Midbrain (tissue), 1 donor: ENCODE measurements around the gene MARK3.

ENCODE experiments used
- DNase-seq: peaks from one replicate; lab custom pipeline; 2025; lab: John Stamatoyannopoulos, UW

The MARK3 gene

GRCh38 chr14:103526914-103527248 is 141.7 kb downstream of the MARK3 start:
- DNase-seq: no peak

GRCh38 chr14:103527408-103528145 is 142.4 kb downstream of the MARK3 start:
- no peak for DNase-seq

- DNase-seq: no peak
Observed at GRCh38 chr14:103528146-103528586, 143.0 kb downstream of the MARK3 start.

DNA sequence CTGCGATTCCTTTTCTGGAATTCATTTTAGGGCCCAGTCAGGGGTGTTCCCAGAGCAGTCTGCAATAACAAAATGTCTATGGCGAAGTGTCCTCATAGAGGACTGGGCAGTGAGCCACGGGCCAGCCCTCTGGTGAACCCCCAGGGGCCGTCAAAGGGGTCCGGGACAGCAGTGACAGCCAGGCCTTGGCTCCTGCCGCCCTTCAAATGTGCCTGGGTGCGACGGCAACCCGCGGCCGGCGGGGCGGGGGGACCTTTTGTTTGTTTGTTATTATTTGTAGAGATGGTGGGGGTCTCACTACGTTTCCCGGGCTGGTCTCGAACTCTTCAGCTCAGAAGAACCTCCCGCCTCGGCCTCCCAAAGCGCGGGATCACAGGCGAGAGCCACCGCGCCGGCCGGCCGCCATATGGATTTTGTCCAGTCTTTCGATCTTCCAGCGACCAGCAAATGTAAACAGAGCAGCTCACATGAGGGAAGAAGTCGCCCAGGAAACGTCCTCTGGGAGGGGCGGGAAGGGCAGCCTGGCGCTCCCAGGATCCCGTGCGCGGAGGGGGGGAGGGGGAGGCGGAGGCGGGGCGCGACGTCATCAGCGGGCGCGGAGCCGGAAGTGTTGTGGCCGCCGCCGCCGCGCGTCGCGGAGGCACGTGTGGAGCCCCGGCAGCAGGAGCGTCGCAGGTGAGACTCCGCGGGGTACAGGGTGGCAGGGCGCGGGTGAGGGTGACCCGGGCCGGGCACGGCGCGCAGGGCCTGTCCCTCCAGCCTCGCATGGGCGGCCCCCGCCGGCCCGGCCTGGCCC is 143.6 kb downstream of the MARK3 start, which contains the start of gene TRMT61A:
Gene TRMT61A, plus strand, starts transcription at position 610 of the 796 bp plus-strand sequence. CDS start 783 bp downstream, outside the sequence.
- DNase-seq: peak; percentile 92

- DNase-seq: no peak
Observed at GRCh38 chr14:103529383-103530365, 144.5 kb downstream of the MARK3 start.

GRCh38 chr14:103530390-103530789 is 145.2 kb downstream of the MARK3 start:
- DNase-seq: no peak

GRCh38 chr14:103530831-103531230 is 145.6 kb downstream of the MARK3 start:
- DNase-seq: no peak

GRCh38 chr14:103531421-103532215 is 146.4 kb downstream of the MARK3 start:
- no peak for DNase-seq

- DNase-seq: no peak
Observed at GRCh38 chr14:103532216-103533136, 147.3 kb downstream of the MARK3 start.

DNA sequence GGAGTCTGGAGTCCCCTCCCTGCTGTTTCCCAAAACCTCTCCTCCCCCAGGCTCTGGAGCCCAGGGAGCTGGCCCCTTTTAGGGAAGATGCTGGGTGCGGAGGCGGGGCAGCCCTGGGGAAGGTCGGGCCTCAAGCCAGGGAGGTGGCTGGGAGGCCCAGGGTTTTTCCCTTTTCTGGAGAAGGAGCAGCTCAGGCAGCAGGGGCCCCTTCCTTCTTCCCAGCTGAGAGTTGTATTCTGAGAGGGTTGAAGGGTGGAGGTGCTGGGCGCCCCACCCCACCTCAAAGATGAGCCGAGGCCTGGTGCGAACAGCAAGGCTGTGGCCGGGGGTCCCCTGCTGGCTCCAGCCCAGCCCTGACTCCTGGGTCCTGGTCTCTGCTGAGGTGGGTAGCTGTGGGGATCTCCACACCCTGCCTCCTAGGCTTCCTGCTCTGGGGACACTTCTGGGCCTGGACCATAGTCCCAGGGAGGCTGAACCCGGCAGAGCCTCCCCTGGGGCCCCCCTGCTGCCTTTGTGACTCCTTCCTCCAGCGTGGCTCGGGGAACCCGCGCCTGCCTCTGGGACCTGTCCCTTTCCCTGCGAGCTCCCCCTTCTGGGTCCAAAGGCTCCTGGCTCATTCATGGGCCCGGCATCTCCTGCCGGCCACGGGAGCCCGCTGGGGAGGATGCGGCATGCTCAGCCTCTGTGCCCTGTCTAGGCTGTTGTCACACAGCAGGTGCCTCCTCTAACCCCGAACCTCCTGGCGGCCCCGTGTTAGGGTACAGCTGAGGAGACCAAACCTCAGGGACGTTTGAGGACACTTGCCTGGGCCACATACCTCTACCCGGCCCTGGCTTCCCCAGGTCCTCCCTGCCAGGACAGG is 148.2 kb downstream of the MARK3 start:
- DNase-seq: no peak

DNA sequence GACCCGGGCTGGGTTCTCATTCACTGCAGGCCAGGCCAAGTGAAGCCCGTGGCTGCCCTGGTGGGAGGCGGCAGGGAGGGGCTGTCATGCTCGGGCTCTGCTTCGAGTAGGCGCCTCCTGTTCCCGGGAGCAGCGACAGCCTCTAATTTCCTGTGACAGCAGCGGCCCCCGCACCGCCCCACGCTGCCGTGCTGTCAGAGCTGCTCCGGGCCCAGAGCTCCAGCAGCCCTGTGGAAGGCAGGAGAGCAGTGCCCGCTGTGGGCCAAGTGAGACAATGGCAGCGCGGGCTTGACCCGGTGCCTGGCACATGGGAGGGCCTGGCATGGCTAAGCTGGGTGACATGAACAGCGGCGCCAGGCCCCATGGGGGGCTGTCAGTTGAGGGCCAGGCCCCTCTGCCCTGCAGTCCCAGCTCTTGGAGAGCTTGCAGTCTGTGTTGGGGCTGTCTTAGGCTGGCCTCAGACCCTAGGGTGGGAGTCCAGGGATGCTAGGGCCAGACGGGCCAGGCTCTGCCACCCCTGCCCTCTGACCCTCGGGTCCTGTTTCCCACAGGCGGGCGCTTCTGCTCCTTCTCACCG is 148.9 kb downstream of the MARK3 start:
- no peak for DNase-seq

GRCh38 chr14:103534576-103535061 is 149.4 kb downstream of the MARK3 start:
- no peak for DNase-seq

- DNase-seq: no peak
Observed at GRCh38 chr14:103535081-103535890, 150.1 kb downstream of the MARK3 start.

DNA sequence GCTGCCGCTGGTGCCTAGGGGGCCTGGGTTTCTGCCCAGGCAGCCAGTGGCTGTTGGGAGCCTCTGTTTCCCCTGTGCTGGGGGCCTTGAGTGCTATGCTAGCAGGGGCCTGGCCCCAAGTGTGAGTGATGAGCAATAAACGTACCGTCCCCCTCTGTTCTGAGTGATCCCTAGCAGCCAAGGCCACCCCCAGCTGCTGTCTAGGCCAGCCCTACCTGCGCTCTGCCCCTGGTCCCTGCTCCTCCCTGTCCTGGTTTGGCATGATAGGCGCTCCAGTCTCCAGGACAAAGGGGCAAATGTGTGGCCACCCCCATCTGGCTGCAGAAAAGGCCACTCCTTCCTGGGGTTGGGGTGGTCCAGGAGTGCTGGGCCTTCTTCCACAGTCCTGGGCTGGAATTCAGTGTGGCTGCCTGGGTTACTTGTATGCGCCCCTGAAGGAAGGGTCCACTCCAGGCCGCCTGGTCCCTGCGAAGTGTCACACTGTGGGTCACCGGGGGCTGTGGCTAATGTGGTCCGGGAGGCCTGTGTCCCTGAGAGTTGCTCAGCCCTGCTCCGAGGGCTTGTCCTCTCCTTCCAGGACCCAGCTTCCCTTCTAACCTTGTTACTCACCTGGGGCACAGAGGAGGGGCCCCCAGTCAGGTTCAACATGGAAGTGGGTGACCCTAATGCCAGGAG is 150.8 kb downstream of the MARK3 start:
- no peak for DNase-seq

DNA sequence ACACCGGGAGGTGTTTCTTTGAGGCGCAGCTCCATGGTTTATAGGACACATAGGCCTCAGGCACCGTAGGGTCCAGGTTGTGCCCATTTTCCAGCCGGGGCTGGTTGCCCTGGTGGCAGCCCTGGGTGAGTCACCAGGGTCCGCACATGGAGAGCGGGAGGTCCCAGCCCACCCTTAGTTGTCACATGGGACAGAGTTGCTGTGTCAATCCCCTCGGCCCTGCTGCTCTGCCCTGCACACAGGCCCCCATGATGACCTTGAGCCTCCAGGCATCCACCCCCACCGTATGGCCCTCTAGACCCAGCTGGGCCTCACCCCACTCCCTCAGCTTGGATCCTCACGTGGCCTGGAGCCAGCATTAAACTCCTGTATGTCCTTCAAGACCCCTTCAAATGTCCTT is 151.5 kb downstream of the MARK3 start:
- DNase-seq: no peak

GRCh38 chr14:103537175-103537990 is 152.2 kb downstream of the MARK3 start:
- DNase-seq: no peak
